HG03442 (cell line): ENCODE results near the gene PSME1.

ENCODE experiments used
- ATAC-seq: cut with Tn5 transposase; IDR thresholded peaks from one replicate; pipeline ENCODE4 v1.9.1; 2021; ENCODE audit warnings: mild to moderate bottlenecking, moderate library complexity; ENCODE audit not compliant: unreplicated experiment

The PSME1 gene

DNA sequence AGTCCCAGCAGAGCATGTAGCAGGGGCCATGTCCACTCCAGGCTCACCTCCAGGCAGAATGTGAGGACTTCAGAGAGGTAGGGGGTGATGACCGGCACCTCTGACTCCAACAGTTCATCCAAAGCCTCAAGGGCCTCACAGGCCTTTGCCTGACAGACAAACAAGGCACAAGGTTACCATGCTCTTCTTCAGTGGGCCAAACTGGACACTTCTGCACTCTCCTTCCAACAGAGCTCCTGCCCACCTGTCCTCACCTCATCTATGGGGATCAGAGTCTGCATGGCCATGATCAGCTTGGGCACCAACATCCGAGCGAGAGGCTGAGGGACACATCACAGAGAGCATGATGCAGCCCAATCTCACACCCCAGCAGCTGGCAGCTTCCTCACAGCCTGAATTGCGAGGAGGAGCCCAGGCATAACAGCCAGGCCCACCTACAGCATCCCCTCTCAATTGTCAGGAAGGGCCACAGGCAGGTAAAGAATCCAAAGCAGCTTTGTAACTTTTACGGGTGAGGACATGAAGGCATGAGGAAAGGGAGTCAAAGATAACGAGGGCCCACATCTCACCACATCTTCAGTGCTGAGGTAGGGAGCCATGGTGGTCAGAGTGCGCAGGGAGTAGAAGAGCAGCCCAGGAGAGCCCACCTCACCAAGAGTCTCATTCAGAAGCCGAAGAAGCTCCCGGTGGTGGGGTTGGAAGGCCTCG is 51.0 kb downstream of the PSME1 start:
- ATAC-seq = no peak

DNA sequence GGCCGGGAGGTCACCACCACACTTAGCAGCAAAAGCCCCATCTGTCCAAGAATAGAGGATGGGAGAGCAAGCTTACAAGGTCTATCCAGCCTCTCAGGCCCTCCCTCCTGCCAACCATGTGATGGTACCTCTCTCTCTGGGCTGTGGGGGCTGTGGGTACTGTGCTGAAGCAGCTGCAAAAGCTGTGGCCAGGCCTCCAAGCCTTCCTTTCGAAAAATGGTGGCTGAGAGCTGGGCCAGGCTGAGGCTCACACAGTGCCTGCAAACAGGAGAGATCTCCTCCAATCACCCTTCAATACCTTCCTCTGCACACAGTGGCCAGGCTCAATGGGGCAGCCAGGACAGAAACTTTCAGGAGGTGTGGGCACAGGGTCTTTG is 51.5 kb downstream of the PSME1 start:
- no peak for ATAC-seq
